ENCODE data around the gene VWA3B. TPM values are rescaled to one million over a fixed set of nuclear protein-coding genes. Genes with fewer than 3 reads are reported as not detected.
"Not testable (repeated sequence)": the region's sequence is repeated elsewhere in the genome, so short reads cannot be mapped to it uniquely, and the experiment has no call there.

VWA3B gene
- total RNA-seq, 1 donor from 2014 or later = not detected

- TF ChIP-seq CTCF (IDR thresholded peaks at IDR 0.05) = no peak
- Histone ChIP-seq H3K27ac (no peak overlapping the region), H3K9me3 (no peaks in the 10 kb centered on the region), H3K4me3 (no peak overlapping the region), H3K27me3 (no peaks in the 10 kb centered on the region), H3K4me1 (no peaks in the 10 kb centered on the region), H3K36me3 (no peaks in the 10 kb centered on the region)
- no peak for DNase-seq (ENCODE audit: low spot score in 2 of 2)
- intact Hi-C loops (cut with DNase I) = no loop called here
Observed at GRCh38 chr2:98126061-98126460, 39.1 kb downstream of the VWA3B start.

GRCh38 chr2:98127229-98127989, 40.4 kb downstream of the VWA3B start:
- TF ChIP-seq CTCF (IDR thresholded peaks at IDR 0.05) = no peak
- Histone ChIP-seq H3K4me3 (no peak overlapping the region), H3K4me1 (no peaks in the 10 kb centered on the region), H3K27ac (no peak overlapping the region), H3K36me3 (no peaks in the 10 kb centered on the region), H3K9me3 (no peaks in the 10 kb centered on the region), H3K27me3 (no peaks in the 10 kb centered on the region)
- intact Hi-C loops (cut with DNase I) = no loop called here
- DNase-seq (ENCODE audit: low spot score in 2 of 2) = no peak

- H3K36me3 ChIP-seq = no peaks in the 10 kb centered on the region
- no peak overlapping the region for H3K4me3 ChIP-seq
- H3K27me3 ChIP-seq = no peaks in the 10 kb centered on the region
- H3K9me3 ChIP-seq = no peaks in the 10 kb centered on the region
- H3K4me1 ChIP-seq = no peaks in the 10 kb centered on the region
- no peak for DNase-seq (ENCODE audit: low spot score in 2 of 2)
- no peak overlapping the region for H3K27ac ChIP-seq
- no peak for TF ChIP-seq CTCF (IDR thresholded peaks at IDR 0.05)
- intact Hi-C loops (cut with DNase I) = no loop called here
Observed at GRCh38 chr2:98128556-98129109, 41.7 kb downstream of the VWA3B start.

- not testable (repeated sequence) for H3K36me3 ChIP-seq; H3K27me3 ChIP-seq; DNase-seq (ENCODE audit: low spot score in 2 of 2); H3K9me3 ChIP-seq; H3K27ac ChIP-seq; H3K4me1 ChIP-seq; H3K4me3 ChIP-seq
- intact Hi-C loops (cut with DNase I) = loop anchor here (5.0 kb wide), 1 partner anchor 42 kb away; no protein-coding TSS in a partner anchor
Observed at GRCh38 chr2:98130073-98130472, 43.1 kb downstream of the VWA3B start.

- H3K36me3 ChIP-seq = no peaks in the 10 kb centered on the region
- no peak overlapping the region for H3K4me3 ChIP-seq
- no peak for TF ChIP-seq CTCF (IDR thresholded peaks at IDR 0.05)
- no peaks in the 10 kb centered on the region for H3K4me1 ChIP-seq
- no peaks in the 10 kb centered on the region for H3K9me3 ChIP-seq
- H3K27ac ChIP-seq = no peak overlapping the region
- H3K27me3 ChIP-seq = no peaks in the 10 kb centered on the region
- peak in 1 of 2 donors; percentile 64 for DNase-seq (ENCODE audit: low spot score in 2 of 2)
- intact Hi-C loops (cut with DNase I) = loop anchor here (5.0 kb wide), 1 partner anchor 38 kb away; no protein-coding TSS in a partner anchor
Observed at GRCh38 chr2:98134172-98135005, 47.4 kb downstream of the VWA3B start.

- no peak overlapping the region for H3K4me3 ChIP-seq
- H3K9me3 ChIP-seq = no peaks in the 10 kb centered on the region
- no peaks in the 10 kb centered on the region for H3K4me1 ChIP-seq
- TF ChIP-seq CTCF (IDR thresholded peaks at IDR 0.05) = no peak
- intact Hi-C loops (cut with DNase I) = no loop called here
- no peak overlapping the region for H3K27ac ChIP-seq
- H3K27me3 ChIP-seq = no peaks in the 10 kb centered on the region
- H3K36me3 ChIP-seq = no peaks in the 10 kb centered on the region
- no peak for DNase-seq (ENCODE audit: low spot score in 2 of 2)
Observed at GRCh38 chr2:98137196-98137595, 50.2 kb downstream of the VWA3B start.

GRCh38 chr2:98138978-98139377, 52.0 kb downstream of the VWA3B start:
- H3K9me3 ChIP-seq; H3K27ac ChIP-seq; H3K36me3 ChIP-seq; H3K27me3 ChIP-seq; intact Hi-C loops (cut with DNase I); H3K4me1 ChIP-seq; H3K4me3 ChIP-seq: not testable (repeated sequence)
- peak in 1 of 2 donors; percentile 39 for DNase-seq (ENCODE audit: low spot score in 2 of 2)

Data from ascending aorta (tissue), 2 donors.